CD8-positive, alpha-beta memory T cell (primary cell): ENCODE results near the gene AOPEP. TPM values are rescaled to one million over a fixed set of nuclear protein-coding genes. Genes with fewer than 3 reads are reported as not detected.
A peak's percentile ranks its signal among the peaks of the same experiment; 100 is the strongest.

Experiments used
- CTCF ChIA-PET: fragments of 350-600 bp; sonication (Branson Sonifier 250); formaldehyde crosslinking; loops from one replicate; lab custom pipeline; 2021; ENCODE audit warnings: antibody characterized with exemption; lab: Charles Lee
- POLR2A ChIA-PET: fragments of 350-600 bp; sonication (Branson Sonifier 250); formaldehyde crosslinking; loops from one replicate; lab custom pipeline; 2021; ENCODE audit warnings: antibody characterized with exemption; lab: Charles Lee
- DNase-seq, 5 donors: peaks; one replicate each; pipeline versions ENCODE4 v3.0.0 to v3.0.0-alpha.2; 2020 to 2022; ENCODE audit warnings: mixed read lengths in 1 of 5
- H3K27ac ChIP-seq: one replicate; pipeline ENCODE4 v1.7.0; 2013; ENCODE audit warnings: low read depth, mild to moderate bottlenecking, low read length, moderate library complexity
- H3K27me3 ChIP-seq: 2 replicates; pipeline ENCODE4 v1.7.0; 2013; ENCODE audit warnings: low read length, mild to moderate bottlenecking; ENCODE audit not compliant: insufficient read depth, poor library complexity, severe bottlenecking
- H3K36me3 ChIP-seq: 2 replicates; pipeline ENCODE4 v1.7.0; 2013; ENCODE audit warnings: mild to moderate bottlenecking, low read length, moderate library complexity; ENCODE audit not compliant: insufficient read depth
- H3K4me1 ChIP-seq: 2 replicates; pipeline ENCODE4 v1.7.0; 2013; ENCODE audit warnings: mild to moderate bottlenecking, low read length, moderate library complexity; ENCODE audit not compliant: insufficient read depth
- H3K4me3 ChIP-seq: 2 replicates; pipeline ENCODE4 v1.7.0; 2013; ENCODE audit warnings: mild to moderate bottlenecking, low read length
- H3K9me3 ChIP-seq: 2 replicates; pipeline ENCODE4 v1.7.0; 2013; ENCODE audit warnings: mild to moderate bottlenecking, low read length
- H3K27ac Mint-ChIP-seq, 8 donors: one replicate each; pipeline ENCODE4 v1.8.0; 2020 to 2021; ENCODE audit warnings: mixed read lengths in 8 of 8, mild to moderate bottlenecking in 6 of 8, inconsistent platforms in 3 of 8, moderate library complexity in 3 of 8
- H3K27me3 Mint-ChIP-seq, 2 donors: one replicate each; pipeline ENCODE4 v1.8.0; 2020 to 2021; ENCODE audit warnings: mixed read lengths in 2 of 2, mild to moderate bottlenecking in 1 of 2, moderate library complexity in 1 of 2
- H3K36me3 Mint-ChIP-seq, 3 donors: one replicate each; pipeline ENCODE4 v1.8.0; 2020 to 2021; ENCODE audit warnings: mixed read lengths in 3 of 3, inconsistent platforms in 1 of 3, mild to moderate bottlenecking in 1 of 3
- H3K4me1 Mint-ChIP-seq, 3 donors: one replicate each; pipeline ENCODE4 v1.8.0; 2020 to 2021; ENCODE audit warnings: mixed read lengths in 3 of 3, inconsistent platforms in 1 of 3, mild to moderate bottlenecking in 1 of 3
- H3K4me3 Mint-ChIP-seq, 7 donors: one replicate each; pipeline ENCODE4 v1.8.0; 2020 to 2021; ENCODE audit warnings: mixed read lengths in 7 of 7, mild to moderate bottlenecking in 6 of 7, moderate library complexity in 4 of 7, inconsistent platforms in 2 of 7
- H3K9me3 Mint-ChIP-seq, 5 donors: one replicate each; pipeline ENCODE4 v1.8.0; 2020 to 2022; ENCODE audit warnings: mixed read lengths in 5 of 5, mild to moderate bottlenecking in 3 of 5, moderate library complexity in 2 of 5, inconsistent platforms in 1 of 5
- polyA plus RNA-seq: library from polyadenylated mRNA; unstranded; fragments of 300-500 nt; fragmentation: Illumina TruSeq; gene quantifications from one replicate; pipeline ENCODE4 v1.2.3, GENCODE V29; 2021
- total RNA-seq, 2 experiments: library from RNA; stranded (reverse); gene quantifications; one replicate each; pipeline ENCODE4 v1.2.3, GENCODE V29; 2021

Gene AOPEP
- total and polyA plus RNA-seq, 3 experiments from 2014 or later: 4.2 to 7.1 (median 6.9) TPM

DNA sequence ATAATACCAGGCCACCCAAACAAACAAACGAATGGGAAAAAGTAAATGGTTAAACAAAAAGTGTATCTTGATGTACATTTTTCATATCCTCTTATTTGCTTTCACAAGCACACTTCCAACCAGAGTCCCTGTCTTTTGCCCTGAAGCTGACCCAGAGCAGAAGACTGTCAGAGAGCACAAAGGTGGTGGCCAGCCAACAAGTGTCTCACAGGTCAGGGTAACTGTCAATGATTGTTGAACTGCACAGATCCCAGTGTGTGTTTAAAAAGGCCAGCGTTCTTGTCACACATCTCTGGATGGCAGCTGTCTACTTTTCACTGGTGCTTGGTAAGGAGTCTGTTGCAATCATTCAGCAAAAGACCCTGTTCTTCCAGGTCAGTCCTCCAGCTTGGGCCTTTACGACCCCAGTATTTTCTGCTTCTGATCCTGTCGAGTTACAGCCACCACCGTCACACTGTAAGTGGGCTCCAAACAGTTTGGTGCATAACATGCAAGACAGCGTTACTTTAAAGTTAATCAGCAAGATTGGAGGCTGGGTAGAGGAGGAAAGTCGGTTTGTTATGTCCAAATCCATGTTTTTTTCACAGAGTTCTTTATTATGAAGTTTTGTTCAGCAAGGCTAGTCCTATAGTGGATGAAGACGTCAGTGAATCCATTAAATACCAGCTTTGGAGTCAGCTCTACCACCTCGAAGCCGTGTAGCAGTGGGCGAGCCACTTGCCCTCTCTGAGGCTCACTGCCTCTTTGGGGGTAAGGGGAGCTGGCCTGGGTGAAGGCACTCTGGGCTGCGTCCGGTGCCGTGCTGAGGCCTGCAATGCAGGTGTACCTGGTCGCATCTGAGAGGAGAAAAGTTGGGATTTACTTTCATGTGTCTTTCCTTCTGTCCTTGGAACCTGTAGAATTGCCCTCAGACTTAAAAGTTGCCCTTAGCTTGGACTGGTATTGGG is 265.7 kb downstream of the AOPEP start:
- Histone ChIP-seq H3K9me3 (no peaks in the 10 kb centered on the region), H3K36me3 (no peaks in the 10 kb centered on the region), H3K4me1 (no peaks in the 10 kb centered on the region), H3K27me3 (no peaks in the 10 kb centered on the region), H3K4me3 (no peak overlapping the region), H3K27ac (no peak overlapping the region)
- CTCF ChIA-PET: no interaction called here
- POLR2A ChIA-PET: no interaction called here
- H3K36me3 Mint-ChIP-seq: peaks cover 2 to 10% (median 6%) of the 10 kb centered on the region in 3 donors
- no peaks in the 10 kb centered on the region for H3K9me3 Mint-ChIP-seq
- no peak overlapping the region for H3K27ac Mint-ChIP-seq
- DNase-seq: no peak
- H3K27me3 Mint-ChIP-seq: peaks cover 0 to 15% of the 10 kb centered on the region in 2 donors
- H3K4me1 Mint-ChIP-seq: no peaks in the 10 kb centered on the region
- no peak overlapping the region for H3K4me3 Mint-ChIP-seq

- H3K4me1 ChIP-seq: no peaks in the 10 kb centered on the region
- Mint-ChIP-seq H3K4me1 (no peaks in the 10 kb centered on the region), H3K27ac (no peak overlapping the region), H3K9me3 (no peaks in the 10 kb centered on the region), H3K36me3 (peaks cover 2 to 12% (median 5%) of the 10 kb centered on the region in 3 donors), H3K27me3 (peaks cover 6 to 24% of the 10 kb centered on the region in 2 donors), H3K4me3 (no peak overlapping the region)
- no peaks in the 10 kb centered on the region for H3K9me3 ChIP-seq
- H3K27ac ChIP-seq: no peak overlapping the region
- no peaks in the 10 kb centered on the region for H3K27me3 ChIP-seq
- no peak overlapping the region for H3K4me3 ChIP-seq
- ChIA-PET POLR2A (no interaction called here), CTCF (interaction anchor here (1.7 kb wide), 1 partner anchor 134 kb away, joined by 3 read pairs; no protein-coding TSS in a partner anchor)
- no peak for DNase-seq
- H3K36me3 ChIP-seq: no peaks in the 10 kb centered on the region
These were observed 266.8 kb downstream of the AOPEP start for GRCh38 chr9:94993160-94993820.

GRCh38 chr9:94993821-94994165 is 267.3 kb downstream of the AOPEP start:
- CTCF ChIA-PET: interaction anchor here (1.7 kb wide), 1 partner anchor 134 kb away, joined by 3 read pairs; no protein-coding TSS in a partner anchor
- Histone ChIP-seq H3K27ac (no peak overlapping the region), H3K9me3 (no peaks in the 10 kb centered on the region), H3K27me3 (no peaks in the 10 kb centered on the region), H3K36me3 (no peaks in the 10 kb centered on the region), H3K4me1 (no peaks in the 10 kb centered on the region), H3K4me3 (no peak overlapping the region)
- POLR2A ChIA-PET: no interaction called here
- no peak for DNase-seq
- Mint-ChIP-seq H3K9me3 (no peaks in the 10 kb centered on the region), H3K36me3 (peaks cover 1 to 12% (median 3%) of the 10 kb centered on the region in 3 donors), H3K4me3 (no peak overlapping the region), H3K27ac (no peak overlapping the region), H3K4me1 (no peaks in the 10 kb centered on the region), H3K27me3 (peaks cover 6 to 29% of the 10 kb centered on the region in 2 donors)

DNA sequence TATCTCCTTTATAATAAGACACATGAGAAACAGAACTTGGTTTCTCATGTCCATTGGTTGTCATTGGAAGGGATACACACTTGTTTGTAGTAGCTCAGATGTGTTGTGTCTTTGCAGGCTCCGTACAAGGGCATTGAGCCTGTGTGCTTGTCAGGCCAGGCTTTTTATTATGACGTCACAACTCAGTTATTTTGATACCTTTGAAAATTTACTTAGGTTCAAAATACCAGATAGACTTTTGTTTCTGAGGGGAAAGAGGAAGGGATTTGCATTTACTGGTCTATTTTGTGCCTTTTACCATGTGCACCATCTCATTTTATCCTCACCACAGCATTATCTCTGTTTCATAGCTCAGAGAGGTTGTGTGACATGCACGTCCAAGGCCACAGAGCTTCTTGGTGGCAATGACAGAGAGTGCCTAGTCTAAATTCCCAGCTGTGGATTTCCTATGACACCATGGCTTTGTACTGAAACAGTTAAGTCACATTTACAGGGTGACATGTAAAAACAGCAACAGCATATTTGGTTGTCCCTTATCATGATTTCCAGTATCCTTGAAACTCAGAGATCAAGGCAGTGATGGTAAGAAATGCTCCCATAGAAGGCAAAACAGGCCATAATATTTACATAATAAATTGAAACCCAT is 268.7 kb downstream of the AOPEP start:
- no peak overlapping the region for H3K4me3 ChIP-seq
- H3K27ac ChIP-seq: no peak overlapping the region
- no peaks in the 10 kb centered on the region for H3K4me1 ChIP-seq
- no peak overlapping the region for H3K4me3 Mint-ChIP-seq
- H3K4me1 Mint-ChIP-seq: no peaks in the 10 kb centered on the region
- CTCF ChIA-PET: interaction anchor here (1.7 kb wide), 1 partner anchor 132 kb away, joined by 3 read pairs; no protein-coding TSS in a partner anchor
- no peaks in the 10 kb centered on the region for H3K9me3 ChIP-seq
- H3K27me3 Mint-ChIP-seq: peaks cover 6 to 42% of the 10 kb centered on the region in 2 donors
- no peak overlapping the region for H3K27ac Mint-ChIP-seq
- no peaks in the 10 kb centered on the region for H3K27me3 ChIP-seq
- DNase-seq: no peak
- H3K36me3 ChIP-seq: no peaks in the 10 kb centered on the region
- POLR2A ChIA-PET: no interaction called here
- H3K36me3 Mint-ChIP-seq: peaks cover 1 to 12% (median 3%) of the 10 kb centered on the region in 3 donors
- H3K9me3 Mint-ChIP-seq: no peaks in the 10 kb centered on the region

GRCh38 chr9:94996641-94997040 is 270.1 kb downstream of the AOPEP start:
- no peak overlapping the region for H3K27ac ChIP-seq
- H3K4me1 ChIP-seq: no peaks in the 10 kb centered on the region
- no peak overlapping the region for H3K4me3 ChIP-seq
- no peaks in the 10 kb centered on the region for H3K9me3 Mint-ChIP-seq
- H3K9me3 ChIP-seq: no peaks in the 10 kb centered on the region
- no peak overlapping the region for H3K4me3 Mint-ChIP-seq
- no peaks in the 10 kb centered on the region for H3K36me3 ChIP-seq
- peaks cover 1 to 12% (median 8%) of the 10 kb centered on the region in 3 donors for H3K36me3 Mint-ChIP-seq
- H3K27me3 ChIP-seq: peaks cover 7% of the 10 kb centered on the region
- no peak overlapping the region for H3K27ac Mint-ChIP-seq
- POLR2A ChIA-PET: interaction anchor here (0.6 kb wide), 1 partner anchor 98 kb away, joined by 3 read pairs; no protein-coding TSS in a partner anchor
- CTCF ChIA-PET: no interaction called here
- DNase-seq: no peak
- no peaks in the 10 kb centered on the region for H3K4me1 Mint-ChIP-seq
- H3K27me3 Mint-ChIP-seq: peaks cover 12 to 53% of the 10 kb centered on the region in 2 donors

- Mint-ChIP-seq H3K27ac (peak overlapping the region in 1 of 8 donors; percentile 51), H3K4me3 (no peak overlapping the region), H3K27me3 (peaks cover 21 to 63% of the 10 kb centered on the region in 2 donors), H3K36me3 (peaks cover 0 to 14% (median 8%) of the 10 kb centered on the region in 3 donors), H3K9me3 (no peaks in the 10 kb centered on the region), H3K4me1 (no peaks in the 10 kb centered on the region)
- CTCF ChIA-PET: no interaction called here
- DNase-seq: no peak
- H3K27ac ChIP-seq: no peak overlapping the region
- POLR2A ChIA-PET: no interaction called here
- no peaks in the 10 kb centered on the region for H3K36me3 ChIP-seq
- H3K4me3 ChIP-seq: no peak overlapping the region
- H3K9me3 ChIP-seq: no peaks in the 10 kb centered on the region
- H3K4me1 ChIP-seq: no peaks in the 10 kb centered on the region
- H3K27me3 ChIP-seq: peaks cover 11% of the 10 kb centered on the region
These were observed 271.2 kb downstream of the AOPEP start for GRCh38 chr9:94997727-94998126.

- no peaks in the 10 kb centered on the region for H3K9me3 ChIP-seq
- ChIA-PET CTCF (no interaction called here), POLR2A (no interaction called here)
- Mint-ChIP-seq H3K27me3 (peaks cover 28 to 76% of the 10 kb centered on the region in 2 donors), H3K27ac (no peak overlapping the region), H3K9me3 (no peaks in the 10 kb centered on the region), H3K36me3 (peaks cover 0 to 10% (median 8%) of the 10 kb centered on the region in 3 donors), H3K4me3 (no peak overlapping the region), H3K4me1 (peaks cover 3 to 11% (median 7%) of the 10 kb centered on the region in 3 donors)
- H3K36me3 ChIP-seq: no peaks in the 10 kb centered on the region
- H3K4me3 ChIP-seq: no peak overlapping the region
- DNase-seq: no peak
- H3K27ac ChIP-seq: no peak overlapping the region
- peaks cover 8% of the 10 kb centered on the region for H3K4me1 ChIP-seq
- peaks cover 25% of the 10 kb centered on the region for H3K27me3 ChIP-seq
These were observed 273.3 kb downstream of the AOPEP start for GRCh38 chr9:94999832-95000231.
